ENCODE data around the gene NKG7.
A peak's percentile ranks its signal among the peaks of the same experiment; 100 is the strongest.

NKG7 gene

GRCh38 chr19:51372649-51373504 lies at the start of gene NKG7:
TSS of gene NKG7 (minus strand) at chr19:51372654. CDS start at chr19:51372535, 119 bp downstream.
- TF ChIP-seq, protein P1, sequence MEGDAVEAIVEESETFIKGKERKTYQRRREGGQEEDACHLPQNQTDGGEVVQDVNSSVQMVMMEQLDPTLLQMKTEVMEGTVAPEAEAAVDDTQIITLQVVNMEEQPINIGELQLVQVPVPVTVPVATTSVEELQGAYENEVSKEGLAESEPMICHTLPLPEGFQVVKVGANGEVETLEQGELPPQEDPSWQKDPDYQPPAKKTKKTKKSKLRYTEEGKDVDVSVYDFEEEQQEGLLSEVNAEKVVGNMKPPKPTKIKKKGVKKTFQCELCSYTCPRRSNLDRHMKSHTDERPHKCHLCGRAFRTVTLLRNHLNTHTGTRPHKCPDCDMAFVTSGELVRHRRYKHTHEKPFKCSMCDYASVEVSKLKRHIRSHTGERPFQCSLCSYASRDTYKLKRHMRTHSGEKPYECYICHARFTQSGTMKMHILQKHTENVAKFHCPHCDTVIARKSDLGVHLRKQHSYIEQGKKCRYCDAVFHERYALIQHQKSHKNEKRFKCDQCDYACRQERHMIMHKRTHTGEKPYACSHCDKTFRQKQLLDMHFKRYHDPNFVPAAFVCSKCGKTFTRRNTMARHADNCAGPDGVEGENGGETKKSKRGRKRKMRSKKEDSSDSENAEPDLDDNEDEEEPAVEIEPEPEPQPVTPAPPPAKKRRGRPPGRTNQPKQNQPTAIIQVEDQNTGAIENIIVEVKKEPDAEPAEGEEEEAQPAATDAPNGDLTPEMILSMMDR (IDR thresholded peaks at IDR 0.05), result no peak

GRCh38 chr19:51422053-51422448 lies 49.6 kb upstream of the NKG7 start:
- TF ChIP-seq, protein P1 (IDR thresholded peaks at IDR 0.05), result peak; percentile 99

- TF ChIP-seq, protein P1 (IDR thresholded peaks at IDR 0.05), result no peak
Measured at GRCh38 chr19:51421229-51422052, 49.0 kb upstream of the NKG7 start.

DNA sequence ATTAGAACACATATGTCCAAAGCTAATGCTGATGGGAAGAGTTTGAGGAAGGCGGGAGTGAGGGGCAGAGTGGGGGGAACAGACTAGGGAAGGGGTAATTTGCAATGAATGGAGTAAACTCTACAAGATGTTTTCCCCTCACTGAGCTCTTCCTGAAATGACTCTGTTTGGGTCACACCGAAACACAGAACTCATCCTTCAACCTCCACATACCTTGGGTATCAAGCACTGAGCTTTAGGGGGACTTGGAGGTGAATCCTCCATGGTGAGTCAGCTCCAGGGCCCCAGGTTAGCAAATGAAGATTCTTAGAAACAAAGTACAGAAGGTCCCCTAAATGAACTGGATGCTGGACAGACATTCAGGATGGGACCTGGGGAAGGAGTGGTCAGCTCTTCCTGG lies 46.3 kb upstream of the NKG7 start:
- TF ChIP-seq, protein P1 (IDR thresholded peaks at IDR 0.05), result no peak

DNA sequence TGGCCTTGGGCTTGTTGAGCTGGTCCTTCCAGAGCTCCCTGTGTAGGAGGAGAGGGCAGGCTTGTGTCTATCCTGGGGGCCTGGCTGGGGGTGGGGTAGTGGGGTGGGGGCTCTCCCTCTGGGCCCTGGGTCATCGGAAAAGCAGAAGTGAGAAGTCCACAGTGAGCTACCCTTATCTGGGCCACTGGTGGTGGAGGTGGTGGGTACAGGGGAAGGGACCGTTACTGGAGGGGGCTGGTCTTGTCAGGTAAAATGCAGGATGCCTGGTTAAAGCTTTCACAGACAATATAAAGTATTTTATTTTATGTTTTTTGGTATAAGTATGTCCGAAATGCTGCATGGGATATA lies 45.3 kb upstream of the NKG7 start:
- TF ChIP-seq, protein P1 (IDR thresholded peaks at IDR 0.05), result no peak

GRCh38 chr19:51417107-51417809 lies 44.8 kb upstream of the NKG7 start, which contains the start of gene SIGLEC10:
TSS of gene SIGLEC10 (minus strand) at chr19:51417642. CDS start at chr19:51417581, 61 bp downstream.
- TF ChIP-seq, protein P1 (IDR thresholded peaks at IDR 0.05), result no peak

DNA sequence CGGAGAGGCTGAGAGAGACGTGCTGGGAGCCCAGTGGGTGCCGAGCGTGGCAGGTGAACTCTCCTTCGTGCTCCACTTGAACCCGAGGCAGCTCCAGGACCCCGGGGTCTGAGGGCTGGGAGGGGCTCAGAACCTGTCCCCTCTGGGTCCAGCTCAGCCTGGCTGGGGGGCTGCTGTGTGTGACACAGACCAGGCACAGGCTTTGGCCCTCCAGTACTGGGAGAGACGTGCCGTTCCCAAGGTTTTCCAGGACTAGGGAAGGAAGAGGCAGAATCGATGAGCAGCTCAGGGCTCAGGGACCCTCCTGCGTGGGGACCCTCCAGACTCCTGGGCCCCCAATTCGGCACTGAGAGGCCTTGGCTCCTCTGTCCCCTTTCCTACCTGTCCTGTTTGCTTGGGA lies 42.7 kb upstream of the NKG7 start:
- TF ChIP-seq, protein P1 (IDR thresholded peaks at IDR 0.05), result no peak

Measured in LNCAP (cell line).